Jurkat, Clone E6-1 (cell line): ENCODE data around the gene RPA1. TPM values are rescaled to one million over a fixed set of nuclear protein-coding genes. Genes with fewer than 3 reads are reported as not detected.
"Not testable (repeated sequence)": the region's sequence is repeated elsewhere in the genome, so short reads cannot be mapped to it uniquely, and the experiment has no call there.

Source experiments
- DNase-seq: peaks from one replicate; pipeline ENCODE4 v3.0.0-alpha.2; 2011; ENCODE audit warnings: low read depth, low spot score
- H3K4me3 ChIP-seq: 2 replicates; pipeline ENCODE4 v1.5.1; 2011; ENCODE audit warnings: mild to moderate bottlenecking, low read length, control low read depth, moderate library complexity
- polyA plus RNA-seq: library from polyadenylated mRNA; unstranded; fragments of >200 nt; gene quantifications from one replicate; pipeline ENCODE4 v1.2.1, GENCODE V29; 2012; ENCODE audit warnings: missing spikeins; ENCODE audit not compliant: insufficient read length, insufficient read depth

Gene RPA1
- 202 TPM for polyA plus RNA-seq

DNA sequence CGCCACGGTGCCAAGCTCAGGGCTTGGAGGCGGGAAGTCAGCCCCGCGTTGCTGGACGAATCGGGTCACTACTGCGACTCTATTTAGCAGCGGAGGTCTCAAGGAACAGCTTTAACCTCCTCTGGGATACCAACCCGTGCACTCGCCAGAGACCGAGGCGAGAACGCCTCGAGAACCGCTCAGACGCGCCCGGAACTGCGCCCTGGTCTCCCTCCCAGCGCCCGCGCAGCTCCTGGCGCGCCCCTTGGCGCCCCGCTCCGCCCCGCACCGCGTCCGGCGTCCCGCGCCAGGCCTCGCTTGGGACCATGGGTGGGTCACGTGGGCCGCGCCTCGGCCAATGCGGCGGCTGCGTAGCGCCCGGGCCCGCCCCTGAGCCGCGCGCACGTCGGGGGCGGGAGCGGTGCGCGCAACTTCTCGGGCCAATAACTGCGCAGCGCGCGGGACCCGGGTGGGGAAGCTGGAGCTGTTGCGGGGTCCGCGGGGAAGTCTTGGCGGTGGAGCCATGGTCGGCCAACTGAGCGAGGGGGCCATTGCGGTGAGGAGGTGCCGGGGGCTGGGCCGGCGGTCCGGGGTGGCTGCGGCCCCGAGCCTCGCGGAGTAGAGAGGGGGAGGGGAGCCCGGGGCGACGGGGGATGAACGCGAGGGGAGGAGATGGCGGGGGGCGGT, at the start of gene RPA1, which contains the start of gene SMYD4:
Gene RPA1 (plus strand): TSS at position 414 of the 666 bp plus-strand sequence. CDS start 89 bp downstream, at position 503.
Gene SMYD4 (minus strand): TSS at position 311 of the 666 bp plus-strand sequence. CDS start 1,908 bp downstream, outside the sequence.
- peak within 1 kb of the TSS; percentile 93 for H3K4me3 ChIP-seq
- peak; percentile 78 for DNase-seq

DNA sequence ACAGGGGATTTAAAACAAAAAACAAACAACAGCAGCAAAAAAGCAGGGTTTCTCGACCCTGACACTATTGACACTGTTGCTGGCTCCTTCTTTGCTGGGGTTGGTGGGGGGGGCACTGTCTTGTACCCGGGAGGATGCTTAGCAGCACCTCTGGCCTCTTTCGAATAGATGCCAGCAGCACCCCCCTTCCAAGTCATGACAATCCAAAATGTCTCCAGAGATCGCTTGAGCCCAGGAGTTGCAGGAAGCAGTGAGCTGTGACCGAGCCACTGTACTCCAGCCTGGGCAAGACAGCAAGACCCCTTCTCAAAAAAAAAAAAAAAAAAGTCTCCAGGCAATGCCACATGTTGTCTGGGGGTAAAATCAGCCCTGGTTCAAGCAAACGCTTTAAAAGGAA, 47.6 kb upstream of the RPA1 start:
- DNase-seq = no peak

DNA sequence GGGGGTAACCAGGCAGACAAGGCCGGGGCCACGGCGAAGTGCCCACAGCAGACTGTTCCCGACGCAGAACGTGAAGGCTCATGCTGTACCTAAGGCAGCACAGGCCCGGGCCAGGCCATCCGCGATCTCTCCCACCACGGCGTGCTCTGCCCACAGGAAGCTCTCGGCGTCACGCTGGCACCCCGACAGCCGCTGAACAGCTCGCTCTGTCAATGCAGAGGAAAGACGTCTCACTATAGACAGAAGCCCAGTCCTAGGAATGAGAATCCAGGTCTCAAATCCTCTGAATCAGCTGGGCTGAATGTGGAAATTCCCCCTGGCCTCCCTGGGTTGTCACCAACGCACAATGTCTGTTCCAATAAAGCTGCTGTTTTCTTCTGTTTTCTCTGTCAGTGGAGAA, 46.5 kb upstream of the RPA1 start:
- H3K4me3 ChIP-seq = no peak overlapping the region
- no peak for DNase-seq

More for the DNA sequence above, 47.6 kb upstream of the RPA1 start:
- H3K4me3 ChIP-seq = no peak overlapping the region

DNA sequence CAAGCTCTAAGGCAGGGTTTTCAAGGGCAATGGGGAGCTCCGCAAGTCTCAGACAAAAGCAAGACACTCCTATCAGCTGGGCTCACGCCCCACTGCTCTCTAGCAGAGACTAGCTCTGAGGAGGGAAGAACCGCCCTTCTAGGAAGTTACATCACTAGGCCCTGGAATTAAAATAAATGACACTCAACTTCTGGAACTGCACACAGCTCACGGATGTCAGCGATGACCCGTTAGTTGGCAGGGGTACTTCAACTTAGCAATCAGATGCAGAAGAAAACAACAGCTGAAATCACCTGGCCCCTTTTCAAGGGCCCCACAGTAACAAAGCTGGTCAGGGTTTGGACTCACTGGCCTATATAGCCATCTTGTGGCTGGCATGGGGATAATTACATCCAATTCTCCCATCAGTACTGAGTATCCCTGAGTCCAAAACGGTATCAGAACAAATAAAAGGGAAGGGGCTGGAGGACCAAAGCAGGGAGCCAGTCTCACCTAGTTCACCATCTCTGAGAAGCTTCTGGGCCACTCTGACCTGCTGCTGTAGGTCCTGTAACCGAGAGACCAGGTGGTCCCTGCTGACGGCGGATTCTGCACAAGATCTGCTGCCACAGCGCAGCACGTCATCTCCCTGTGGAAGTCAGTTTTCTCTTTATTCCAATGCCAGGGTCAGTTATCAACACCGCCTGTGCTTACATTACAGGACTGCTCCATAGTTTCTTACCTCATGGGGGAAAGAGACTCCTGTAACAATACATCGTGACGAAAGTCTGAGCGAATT, 45.8 kb upstream of the RPA1 start:
- no peak for DNase-seq
- H3K4me3 ChIP-seq = no peak overlapping the region

DNA sequence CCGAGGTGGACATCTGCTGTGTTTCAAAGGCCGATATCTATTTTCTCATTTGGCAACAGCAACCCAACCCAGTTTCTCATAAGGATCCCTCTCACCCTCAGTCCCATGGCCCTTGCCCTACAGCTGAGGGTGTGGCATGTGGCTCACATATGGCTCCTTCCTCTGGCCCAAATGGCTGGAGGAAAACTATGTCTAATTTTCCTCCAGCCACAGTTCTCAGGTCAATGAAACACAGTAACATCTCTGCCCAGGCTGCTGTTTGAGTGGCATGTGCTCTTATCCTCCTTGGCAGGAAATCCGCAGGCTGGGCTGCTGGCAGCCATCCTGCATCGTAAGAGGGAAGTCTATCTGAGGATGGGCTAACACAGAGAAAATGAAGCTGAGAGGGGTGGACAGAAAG, 43.9 kb upstream of the RPA1 start:
- no peak for DNase-seq
- no peak overlapping the region for H3K4me3 ChIP-seq

DNA sequence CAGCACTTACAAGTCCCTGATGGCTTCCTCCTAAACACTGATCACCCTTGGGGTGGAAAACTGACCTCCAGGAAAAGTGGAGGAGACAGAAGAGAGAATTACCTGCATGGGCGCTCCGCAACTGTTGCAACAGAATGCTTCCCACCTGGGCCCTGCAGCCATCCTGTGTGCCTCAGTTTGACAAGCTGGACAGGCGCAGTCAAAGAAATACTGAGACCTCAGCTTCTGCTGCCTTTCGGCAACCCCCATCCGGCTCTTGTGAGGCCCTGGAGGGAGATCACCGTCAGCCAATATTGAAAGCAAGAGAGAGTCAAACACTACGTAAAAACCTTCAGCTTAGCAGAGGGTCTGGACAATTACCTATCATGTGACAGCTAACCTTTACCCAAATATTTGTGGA, 43.1 kb upstream of the RPA1 start:
- DNase-seq = no peak
- no peak overlapping the region for H3K4me3 ChIP-seq

DNA sequence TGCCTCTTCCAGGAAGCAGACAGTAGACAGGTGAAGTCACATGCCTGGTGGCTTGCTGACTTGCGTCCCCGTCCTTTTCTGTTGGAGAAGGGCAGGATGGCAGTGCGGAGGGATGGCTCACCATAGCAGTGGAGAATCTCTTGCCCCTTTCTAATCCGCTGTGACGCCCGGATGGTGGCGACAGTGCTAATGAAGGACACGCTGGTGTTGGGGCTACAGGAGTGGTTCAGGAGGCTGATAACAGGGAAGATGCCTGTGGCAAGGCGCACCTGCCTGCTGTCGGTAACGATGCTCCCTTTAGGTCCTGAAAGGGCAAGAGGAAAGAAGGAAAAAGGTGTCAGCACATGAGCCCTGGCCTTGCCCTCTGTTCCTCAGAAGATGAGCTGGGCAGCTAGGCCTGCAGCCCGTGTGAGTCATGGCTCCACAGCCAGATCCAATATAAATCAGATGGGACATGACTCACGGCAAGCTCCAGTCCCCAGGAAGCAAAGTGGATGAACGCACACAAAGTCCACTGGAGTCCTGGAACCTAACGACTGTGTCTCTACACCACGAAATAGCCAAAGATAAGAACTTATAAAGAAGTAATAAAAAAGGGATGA, 42.4 kb upstream of the RPA1 start:
- H3K4me3 ChIP-seq = no peak overlapping the region
- DNase-seq = no peak

DNA sequence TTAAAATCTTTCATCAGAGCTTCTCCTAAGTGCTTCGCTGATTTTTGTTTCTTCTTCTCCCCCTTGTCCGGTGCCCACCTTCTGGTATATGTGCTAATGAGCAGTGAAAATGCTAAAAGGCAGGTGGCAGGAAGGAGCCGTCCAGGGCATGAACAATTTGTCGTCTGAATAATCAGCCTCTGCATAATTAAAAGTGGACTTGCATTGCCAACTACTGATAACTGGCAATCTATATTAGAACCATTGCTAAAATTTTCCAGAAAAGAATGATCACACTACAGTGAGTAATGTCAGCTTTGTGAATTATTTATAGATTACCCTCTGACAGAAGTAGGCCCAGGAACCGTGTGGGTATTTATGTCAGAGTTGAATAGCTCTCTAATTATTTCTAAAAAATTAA, 39.9 kb upstream of the RPA1 start:
- no peak overlapping the region for H3K4me3 ChIP-seq
- DNase-seq = no peak

DNA sequence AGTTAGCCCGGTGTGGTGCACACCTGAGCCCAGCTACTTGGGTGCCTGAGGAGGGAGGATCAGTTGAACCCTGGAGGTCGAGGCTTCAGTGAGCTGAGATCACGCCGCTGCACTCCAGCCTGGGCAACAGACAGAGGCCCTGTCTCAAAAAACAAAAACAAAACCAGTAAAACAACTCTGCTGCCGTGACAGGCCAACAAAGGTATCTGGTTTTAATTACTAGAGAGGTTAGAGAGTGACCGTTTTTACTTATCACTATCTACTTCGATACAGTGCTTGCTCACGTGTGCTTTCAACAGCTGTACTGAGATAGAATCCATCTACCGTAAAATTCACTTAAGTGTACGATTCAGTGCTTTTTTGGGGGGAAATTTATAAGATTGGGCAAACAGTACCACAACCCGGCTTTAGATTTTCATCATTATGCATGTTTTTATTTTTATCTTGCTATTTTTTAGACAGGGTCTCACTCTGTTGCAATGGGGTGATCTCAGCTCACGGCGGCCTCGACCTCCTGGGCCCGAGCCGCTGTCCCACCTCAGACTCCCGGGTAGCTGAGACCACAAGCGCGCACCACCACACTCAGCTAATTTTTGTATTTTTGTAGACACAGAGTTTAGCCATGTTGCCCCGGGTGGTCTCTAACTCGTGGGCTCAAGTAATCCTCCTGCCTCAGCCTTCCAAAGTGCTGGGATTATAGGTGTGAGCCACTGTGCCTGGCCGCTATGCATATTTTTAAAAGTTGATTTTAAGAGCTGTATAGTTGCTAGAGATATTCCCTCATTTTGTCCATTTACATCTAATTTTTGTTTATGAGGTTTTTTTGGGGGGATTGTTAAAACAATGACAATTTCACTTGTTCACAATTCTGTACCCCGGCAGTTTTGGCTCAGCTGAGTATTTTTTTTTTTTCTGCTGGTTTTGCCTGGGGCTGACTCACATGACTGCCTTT, 37.0 kb upstream of the RPA1 start:
- no peak for DNase-seq
- H3K4me3 ChIP-seq = no peak overlapping the region

DNA sequence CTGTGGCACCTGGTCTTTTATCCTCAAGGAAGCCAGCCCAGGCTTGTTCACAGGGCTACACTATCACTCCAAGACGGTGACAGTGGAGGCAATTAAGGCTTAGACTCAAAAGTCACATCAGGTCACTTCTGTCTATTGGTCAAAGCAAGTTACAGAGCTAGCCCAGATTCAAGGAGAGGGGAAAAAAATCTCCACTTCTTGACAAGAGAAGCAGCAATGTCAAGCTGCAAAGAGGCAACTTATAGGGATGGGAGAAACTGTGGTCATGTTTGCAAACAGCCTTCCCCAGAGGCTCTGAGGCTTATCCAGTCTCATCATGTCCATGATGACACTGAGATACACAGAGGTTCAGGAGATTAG, 36.4 kb upstream of the RPA1 start:
- no peak for DNase-seq
- H3K4me3 ChIP-seq = no peak overlapping the region

DNA sequence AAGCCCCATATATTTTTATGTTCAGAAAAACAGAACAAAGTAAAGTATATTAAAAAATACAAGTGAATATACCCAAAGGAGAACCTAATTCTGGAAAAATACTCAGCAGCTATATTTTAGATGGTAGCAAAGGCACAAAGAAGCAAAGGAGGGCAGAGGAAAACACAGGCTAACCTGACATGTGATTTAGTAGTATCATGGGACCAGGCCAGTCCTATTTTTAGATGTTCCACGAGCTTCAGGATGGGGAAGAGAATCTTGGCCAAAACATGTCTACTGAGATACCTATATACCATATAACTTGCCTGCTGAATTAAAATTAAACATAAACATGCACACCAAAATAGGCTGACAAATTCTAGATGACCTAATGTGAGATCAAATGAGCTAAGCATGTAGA, 33.0 kb upstream of the RPA1 start:
- no peak overlapping the region for H3K4me3 ChIP-seq
- DNase-seq = no peak

DNA sequence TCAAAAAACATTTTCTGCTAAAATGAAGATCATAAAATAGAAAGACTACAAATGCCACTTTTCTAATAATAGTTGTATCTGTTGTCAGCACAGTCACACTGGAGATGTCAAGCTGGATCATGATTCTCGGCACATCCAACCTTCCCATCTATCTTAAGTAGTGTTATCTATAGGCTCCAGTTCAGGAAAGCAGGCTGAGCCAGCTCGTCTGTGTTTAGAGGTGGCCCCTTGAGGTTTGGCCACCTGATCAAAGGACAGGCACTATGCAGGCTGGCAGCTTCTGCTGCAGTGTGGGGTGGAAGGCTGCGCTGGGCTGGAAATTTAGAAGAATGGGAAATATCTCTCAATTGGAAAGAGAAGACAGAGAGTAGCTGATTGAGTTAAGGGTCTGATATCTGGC, 32.5 kb upstream of the RPA1 start:
- DNase-seq = no peak
- H3K4me3 ChIP-seq = no peak overlapping the region

DNA sequence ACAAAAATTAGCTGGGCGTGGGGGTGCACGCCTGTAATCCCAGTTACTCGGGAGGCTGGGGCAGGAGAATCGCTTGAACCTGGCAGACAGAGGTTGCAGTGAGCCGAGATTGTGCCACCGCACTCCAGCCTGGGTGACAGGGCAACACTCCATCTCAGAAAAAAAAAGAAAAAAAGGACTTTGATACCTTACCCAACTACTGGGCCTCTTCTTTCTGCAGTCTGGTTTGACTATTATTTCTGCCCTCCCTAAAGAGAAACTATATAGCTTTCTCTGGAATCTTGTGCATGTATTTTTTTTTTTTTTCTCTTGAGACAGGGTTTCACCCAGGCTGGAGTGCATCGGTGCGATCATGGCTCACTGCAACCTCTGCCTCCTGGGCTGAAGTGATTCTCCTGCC, 32.0 kb upstream of the RPA1 start:
- not testable (repeated sequence) for DNase-seq, H3K4me3 ChIP-seq

DNA sequence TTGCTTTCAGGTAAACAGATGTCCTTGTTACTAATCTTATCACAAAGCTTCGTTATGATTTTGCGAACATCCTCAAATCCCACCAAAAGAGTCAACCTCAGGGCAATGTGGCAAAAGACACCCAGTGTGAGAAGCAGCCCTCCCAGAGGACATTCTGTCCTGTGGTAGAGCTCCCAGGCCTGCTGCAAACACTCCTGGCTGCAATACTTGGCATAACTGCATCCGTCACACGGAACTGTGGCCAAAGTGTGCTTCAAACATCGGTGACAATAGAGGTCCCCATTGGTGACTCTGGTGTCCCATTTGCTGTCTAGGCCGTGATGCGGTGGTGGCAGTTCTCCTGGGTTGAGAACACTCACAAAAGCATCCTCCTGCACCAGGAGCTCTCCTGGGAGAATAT, 29.6 kb upstream of the RPA1 start:
- no peak overlapping the region for H3K4me3 ChIP-seq
- DNase-seq = no peak

DNA sequence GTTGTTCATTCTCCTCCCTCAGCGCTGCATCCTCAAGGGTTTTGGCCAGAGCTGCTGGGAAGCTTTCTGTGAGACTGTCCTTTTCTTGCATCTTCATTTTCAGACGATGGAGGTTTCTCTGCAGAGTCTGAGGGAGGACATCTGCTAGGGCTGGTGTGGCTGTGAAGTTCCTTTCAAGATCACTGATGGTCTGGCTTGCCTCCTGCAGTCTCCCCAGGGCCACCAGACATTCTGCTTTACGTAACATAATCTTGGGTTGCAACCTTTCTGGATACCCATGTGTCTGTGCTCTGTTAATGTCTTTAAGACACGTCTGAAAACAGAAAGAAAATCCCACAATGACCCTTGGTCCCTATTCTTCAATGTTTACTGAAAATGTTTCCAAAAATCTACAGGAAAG, 29.1 kb upstream of the RPA1 start:
- DNase-seq = no peak
- no peak overlapping the region for H3K4me3 ChIP-seq

DNA sequence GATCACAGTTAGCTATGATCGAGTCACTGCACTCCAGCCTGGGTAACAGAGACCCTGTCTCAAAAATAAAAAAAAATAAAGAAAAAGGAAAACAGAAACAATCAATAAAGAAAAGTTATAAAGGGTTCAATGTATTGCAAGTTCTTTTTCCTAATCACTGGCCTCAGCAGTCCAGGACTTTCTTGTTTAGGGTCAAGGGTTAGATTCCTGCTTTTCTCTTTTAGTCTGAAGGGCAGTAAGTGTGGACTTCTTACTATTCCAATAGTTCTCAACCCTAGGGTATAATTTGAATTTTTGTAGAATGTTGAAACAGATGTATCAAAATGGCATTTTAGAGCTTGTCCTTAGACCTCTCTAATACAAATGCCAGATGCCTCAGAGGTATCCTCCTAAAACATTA, 27.4 kb upstream of the RPA1 start:
- DNase-seq = no peak
- no peak overlapping the region for H3K4me3 ChIP-seq

DNA sequence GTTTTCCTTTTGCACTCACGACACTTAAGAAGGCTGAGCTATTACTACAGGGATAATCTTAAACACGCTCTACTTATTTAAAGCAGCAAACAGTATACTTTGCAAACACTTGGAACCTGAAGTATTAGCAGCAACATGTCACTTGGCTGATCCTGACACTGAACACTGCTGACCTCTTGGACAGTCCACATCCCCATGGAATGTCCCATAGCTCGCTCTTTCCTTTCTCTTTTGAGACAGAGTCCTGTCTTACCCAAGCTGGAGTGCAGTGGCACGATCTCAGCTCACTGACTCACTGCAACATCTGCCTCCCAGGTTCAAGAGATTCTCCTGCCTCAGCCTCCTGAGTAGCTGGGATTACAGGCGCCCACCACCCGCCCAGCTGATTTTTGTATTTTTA, 26.5 kb upstream of the RPA1 start:
- DNase-seq = no peak
- no peak overlapping the region for H3K4me3 ChIP-seq

DNA sequence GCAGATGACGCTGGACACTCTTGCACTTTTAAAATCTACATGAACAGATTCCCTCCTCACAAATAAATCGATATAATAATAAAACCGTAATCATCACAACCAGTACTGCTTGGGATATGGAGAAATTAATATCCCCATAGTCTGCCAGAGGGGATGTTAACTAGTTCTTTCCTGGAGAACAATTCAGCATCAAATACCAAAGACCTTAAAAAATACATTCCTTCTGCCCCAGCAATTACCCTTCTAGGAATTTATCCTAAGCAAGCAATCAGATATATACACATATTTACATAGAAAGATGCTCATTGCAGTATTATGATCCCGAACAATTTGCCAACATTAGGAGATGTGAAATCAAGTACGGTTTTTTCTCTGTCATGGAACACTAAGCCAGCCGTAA, 21.9 kb upstream of the RPA1 start:
- no peak for DNase-seq
- H3K4me3 ChIP-seq = no peak overlapping the region

DNA sequence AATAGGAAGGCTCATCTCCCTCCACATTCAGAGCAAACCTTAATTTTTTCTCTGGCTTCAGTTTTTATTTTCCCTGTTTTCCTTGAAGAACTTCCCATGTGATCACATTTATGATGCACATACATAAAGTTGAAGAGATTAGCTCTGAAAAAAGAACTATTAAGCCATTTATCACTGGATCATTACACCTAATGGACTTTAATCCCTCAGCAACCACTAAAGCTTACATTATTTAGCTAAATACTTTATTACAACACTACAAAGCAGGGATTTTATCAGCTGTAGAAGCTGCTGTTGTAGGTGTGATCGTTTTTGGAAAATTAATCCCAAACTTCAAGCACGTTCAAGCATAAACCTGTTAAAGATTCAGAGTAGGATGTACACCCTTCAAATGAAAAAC, 21.2 kb upstream of the RPA1 start:
- H3K4me3 ChIP-seq = no peak overlapping the region
- DNase-seq = no peak
